HG02642 (cell line): Measurements from ENCODE around the gene FSHR.

Experiments
- ATAC-seq: cut with Tn5 transposase; IDR thresholded peaks from one replicate; pipeline ENCODE4 v1.9.1; 2021; ENCODE audit warnings: mild to moderate bottlenecking; ENCODE audit not compliant: unreplicated experiment, poor library complexity

The FSHR gene

DNA sequence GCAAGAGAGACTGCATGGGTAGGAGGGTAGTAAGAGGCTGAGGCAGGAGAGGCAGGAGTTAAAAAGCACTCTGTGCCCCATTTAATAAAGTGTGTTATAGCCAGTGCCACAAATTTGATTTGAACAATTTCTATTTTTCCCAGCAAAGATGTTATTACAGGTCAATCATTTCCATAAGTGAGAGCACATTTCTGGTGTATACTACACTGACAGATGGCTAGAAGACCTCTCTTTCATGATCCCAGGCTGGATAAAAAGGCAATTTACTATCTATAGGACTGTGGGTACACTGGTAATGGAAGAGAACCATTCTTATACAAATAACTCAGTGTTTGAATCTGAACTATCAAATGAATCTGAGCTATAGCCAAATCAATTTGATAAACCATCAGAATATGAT, 176.2 kb downstream of the FSHR start:
- ATAC-seq = no peak

- ATAC-seq = no peak
These were observed 182.5 kb downstream of the FSHR start for GRCh38 chr2:48971801-48972200.

DNA sequence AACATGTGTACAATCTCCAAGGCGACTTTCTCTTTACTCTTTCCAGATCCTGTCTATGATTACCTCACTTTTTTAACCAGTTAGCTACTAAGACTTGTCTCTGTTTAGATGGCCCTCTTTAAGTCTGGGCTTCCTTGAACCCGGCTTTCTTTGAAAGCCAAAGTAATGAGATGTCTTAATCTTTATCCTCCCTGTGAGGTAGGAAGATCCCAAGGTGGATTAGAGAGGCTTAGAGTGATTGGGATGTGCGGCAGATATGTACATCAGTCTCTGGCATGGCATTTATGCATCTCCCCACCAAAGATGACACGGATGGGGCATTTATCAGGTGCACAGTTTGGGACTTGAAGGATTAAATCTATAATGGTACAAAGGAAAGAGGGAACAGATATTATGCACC, 186.3 kb downstream of the FSHR start:
- no peak for ATAC-seq

- ATAC-seq = no peak
These were observed 189.1 kb downstream of the FSHR start for GRCh38 chr2:48965204-48965603.

- ATAC-seq = no peak
These were observed 193.3 kb downstream of the FSHR start for GRCh38 chr2:48961009-48961408.

GRCh38 chr2:48954935-48955334, 199.4 kb downstream of the FSHR start:
- no peak for ATAC-seq

- ATAC-seq = no peak
These were observed 200.0 kb downstream of the FSHR start for GRCh38 chr2:48954311-48954710.

DNA sequence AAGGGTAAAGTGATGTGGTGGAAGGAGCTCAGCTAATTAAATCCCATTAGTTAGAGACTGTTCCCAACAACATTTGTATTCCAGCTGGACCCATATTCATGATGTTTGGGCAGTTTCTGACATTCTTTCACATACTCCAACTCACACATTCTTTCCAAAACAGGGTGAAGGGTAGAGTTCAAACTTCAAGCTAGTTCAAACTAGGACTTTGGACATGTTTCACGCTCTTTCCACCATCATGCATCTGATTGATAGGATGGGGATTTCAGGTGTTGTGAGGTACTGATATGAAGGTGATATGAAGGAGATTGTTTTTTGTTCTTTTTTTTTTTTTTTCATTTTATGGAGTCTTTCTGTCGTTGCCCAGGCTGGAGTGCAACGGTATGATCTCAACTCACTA, 201.7 kb downstream of the FSHR start:
- no peak for ATAC-seq

GRCh38 chr2:48952143-48952542, 202.2 kb downstream of the FSHR start:
- no peak for ATAC-seq

DNA sequence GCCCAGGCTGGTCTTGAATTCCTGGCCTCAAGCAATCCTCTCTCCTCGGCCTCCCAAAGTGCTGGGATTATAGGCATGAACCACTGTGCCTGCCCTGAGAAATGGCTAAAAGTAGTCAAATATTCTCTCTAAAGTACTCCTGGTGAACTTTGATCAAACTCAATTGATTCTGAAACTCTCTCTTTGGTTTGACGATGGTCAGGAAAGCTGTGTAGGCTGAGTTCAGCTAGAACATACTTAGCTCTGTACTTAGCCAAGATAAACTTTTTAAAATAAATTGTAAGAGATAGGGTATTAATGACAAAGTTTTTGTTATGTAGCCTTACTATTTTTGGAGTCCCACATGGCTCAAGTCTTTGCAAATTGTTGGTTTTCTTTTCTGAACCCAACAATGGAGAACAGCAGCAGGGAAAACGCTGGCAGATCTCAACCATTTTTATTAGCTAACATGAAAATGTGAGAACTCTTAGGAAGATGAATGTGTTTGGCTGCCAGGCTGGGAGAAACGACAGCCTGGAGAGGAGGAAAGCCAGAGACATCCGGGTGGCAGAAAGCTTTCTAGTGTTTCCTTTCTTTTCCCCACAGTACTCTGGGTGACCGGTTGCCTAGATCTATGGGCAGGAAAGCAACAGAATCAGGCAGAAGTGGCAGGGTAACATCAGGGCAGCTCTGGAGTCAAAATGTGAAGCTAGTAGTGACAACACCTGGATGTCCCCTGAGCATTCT, 205.8 kb downstream of the FSHR start:
- no peak for ATAC-seq

- ATAC-seq = peak; percentile 96
These were observed 207.8 kb downstream of the FSHR start for GRCh38 chr2:48946449-48947048.

DNA sequence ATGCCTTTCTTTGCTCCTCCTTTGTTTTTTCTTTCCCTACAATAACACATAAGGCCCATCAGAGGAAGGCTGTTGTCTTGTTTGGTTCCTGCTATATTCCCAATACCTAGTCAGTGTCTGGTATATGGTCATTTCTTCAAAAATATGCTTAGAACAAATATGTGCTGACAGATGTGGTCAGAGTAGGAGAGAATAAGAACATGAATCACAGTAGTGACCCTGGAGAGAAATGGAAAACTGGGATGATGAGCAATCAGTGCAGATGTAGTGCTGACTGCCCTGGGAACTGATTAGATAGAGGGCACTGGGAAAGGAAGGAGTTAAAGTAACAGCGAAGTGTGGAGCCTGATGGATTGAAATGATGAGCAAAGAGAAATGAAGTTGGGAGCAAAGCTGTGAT, 209.4 kb downstream of the FSHR start:
- no peak for ATAC-seq

DNA sequence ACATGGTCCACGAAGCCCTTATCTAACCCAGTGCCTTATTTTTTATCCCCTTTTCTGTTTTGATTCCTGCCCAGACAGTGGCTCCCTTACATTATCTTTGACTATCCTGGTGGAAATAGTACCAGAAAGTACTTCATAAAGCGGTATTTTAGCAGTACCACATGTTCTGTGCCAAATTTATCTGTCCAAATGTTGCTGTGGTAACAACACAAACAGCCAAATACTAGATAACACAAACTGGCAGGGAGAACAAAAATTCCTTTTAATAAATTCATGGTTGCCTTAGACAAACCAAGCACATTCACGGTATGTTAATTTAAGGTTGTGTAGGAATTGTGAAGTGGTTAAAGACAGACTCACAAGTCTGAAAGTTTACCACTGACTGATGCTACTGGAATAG, 210.9 kb downstream of the FSHR start:
- ATAC-seq = no peak

DNA sequence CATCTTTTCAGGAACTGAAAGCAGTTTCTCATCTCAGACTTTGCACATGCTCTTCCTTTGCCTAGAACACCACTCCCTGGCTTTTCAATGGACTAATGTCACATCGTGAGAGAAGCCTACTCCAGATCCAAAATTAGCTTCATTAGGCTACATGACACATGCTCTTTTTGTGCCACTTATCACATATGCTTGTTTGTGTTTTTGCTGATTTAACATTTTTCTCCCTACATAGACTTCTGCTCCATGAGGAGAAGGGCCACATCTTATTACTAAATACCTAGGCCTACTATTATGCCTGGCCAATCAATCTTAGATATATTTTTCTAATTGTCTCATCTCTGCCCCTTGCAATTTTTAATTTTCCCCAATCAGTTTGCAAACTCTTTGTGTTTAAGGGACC, 212.4 kb downstream of the FSHR start:
- no peak for ATAC-seq

GRCh38 chr2:48941456-48941855, 212.9 kb downstream of the FSHR start:
- ATAC-seq = no peak

GRCh38 chr2:48940606-48941005, 213.7 kb downstream of the FSHR start:
- no peak for ATAC-seq

GRCh38 chr2:48939232-48939631, 215.1 kb downstream of the FSHR start:
- no peak for ATAC-seq

DNA sequence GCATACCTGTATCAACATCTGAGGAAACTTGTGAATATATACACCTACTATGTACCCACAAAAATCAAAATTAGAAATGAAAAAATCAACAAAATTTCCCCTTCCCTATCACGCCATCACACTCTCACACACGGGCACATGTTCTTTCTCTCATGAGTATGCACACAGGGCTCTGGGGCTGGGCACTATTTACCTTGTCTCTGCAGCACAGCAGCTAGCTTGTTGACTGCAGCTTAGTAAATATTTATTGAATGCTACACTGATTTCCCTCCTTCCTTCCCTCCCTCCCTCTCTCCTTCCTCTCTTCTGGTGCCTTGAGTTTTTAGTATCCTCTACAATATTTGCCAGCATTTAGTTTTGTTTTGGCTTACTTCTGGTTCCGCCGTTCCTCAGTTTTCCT, 216.1 kb downstream of the FSHR start:
- no peak for ATAC-seq

GRCh38 chr2:48934807-48935206, 219.5 kb downstream of the FSHR start:
- no peak for ATAC-seq

DNA sequence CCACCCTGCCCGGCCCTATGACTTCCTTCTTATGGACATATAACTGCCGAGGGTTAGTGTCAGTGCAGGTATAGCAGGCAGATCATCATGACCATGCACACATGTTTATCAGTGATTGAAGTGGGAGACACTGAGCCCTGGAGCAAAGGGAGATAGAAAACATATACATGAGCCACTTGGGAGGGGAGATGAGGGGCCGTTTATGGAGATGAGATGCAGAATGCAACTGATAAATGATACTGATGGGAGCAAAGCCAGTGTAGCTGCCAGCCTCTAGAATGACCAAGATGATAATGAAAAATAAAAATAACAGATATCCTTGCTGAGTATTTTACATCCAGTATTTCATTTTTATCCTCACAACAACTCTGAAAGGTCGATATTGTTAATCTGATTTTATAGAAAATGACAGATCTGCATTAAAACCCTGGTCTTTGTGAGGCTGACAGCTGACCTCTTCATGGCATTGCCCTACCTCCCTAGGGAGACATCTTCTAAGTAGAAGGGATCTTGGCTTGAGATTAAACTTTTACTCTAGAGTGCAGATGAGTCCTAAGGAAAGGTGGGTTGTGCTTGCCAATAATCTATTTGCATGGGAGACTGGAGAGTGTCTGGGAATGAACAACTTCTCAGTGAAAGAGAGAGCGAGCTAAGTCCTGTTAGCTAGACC, 220.4 kb downstream of the FSHR start:
- ATAC-seq = no peak

DNA sequence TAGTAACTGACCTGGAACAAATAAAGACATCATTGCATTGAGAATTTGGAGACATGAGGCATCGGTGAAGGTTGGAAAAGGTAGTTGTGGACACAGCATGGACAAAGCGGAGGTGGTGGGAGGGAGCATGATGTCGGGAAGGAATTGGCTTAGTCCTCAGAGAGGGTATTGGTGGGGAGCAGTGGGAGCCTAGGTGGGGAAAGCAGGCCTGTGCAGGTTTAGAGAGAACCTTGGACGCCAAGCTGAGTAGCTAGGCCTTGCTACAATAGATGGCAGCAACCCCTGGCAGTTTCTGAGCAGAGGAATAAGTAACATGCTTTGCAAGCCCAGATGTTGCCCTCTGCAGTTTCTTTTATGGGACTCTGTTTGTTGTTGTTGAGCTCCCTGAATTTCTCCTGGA, 221.6 kb downstream of the FSHR start:
- no peak for ATAC-seq
